HepG2 (cell line): ENCODE data around the gene RAD52. TPM values are rescaled to one million over a fixed set of nuclear protein-coding genes. Genes with fewer than 3 reads are reported as not detected.

ENCODE experiments used
- ATAC-seq: fragments of 200-7000 bp; cut with Tn5 transposase; 3 replicates; pipeline ENCODE4 v1.9.1; 2020; ENCODE audit warnings: mild to moderate bottlenecking, moderate library complexity
- BruUV-seq: library from RNA; stranded (reverse); fragments of 400-500 nt; replicated peaks from 2 replicates; lab custom pipeline; 2021; lab: Mats Ljungman, UMichigan
- CTCF ChIA-PET: fragments of 300-600 bp; formaldehyde crosslinking; extraction: SDS; loops from one replicate; lab custom pipeline; 2021; ENCODE audit warnings: low total read pairs, inconsistent platforms, low intra/inter-chr PET ratio; lab: Yijun Ruan, JAX
- POLR2A ChIA-PET: fragments of 350-600 bp; sonication (Branson Sonifier 250); formaldehyde crosslinking; loops from one replicate; lab custom pipeline; 2020; ENCODE audit warnings: antibody characterized with exemption, inconsistent platforms; lab: Yijun Ruan, JAX
- DNase-seq: peaks from one replicate; pipeline ENCODE4 v3.0.0-alpha.2; 2015; ENCODE audit warnings: low spot score
- FAIRE-seq: peaks from 3 replicates; lab custom pipeline; 2011; peaks lifted over from hg19 to GRCh38; lab: Jason Lieb, UNC
- H2AFZ ChIP-seq: one replicate; pipeline ENCODE4 v1.6.1; 2011; ENCODE audit warnings: low read length, inconsistent platforms
- H3K27ac ChIP-seq: fragments of 300-600 bp; 3 replicates; pipeline ENCODE4 v1.8.0; 2011; ENCODE audit warnings: mixed run types, mild to moderate bottlenecking, mixed read lengths, low read length, inconsistent platforms; ENCODE audit not compliant: insufficient read depth; ENCODE audit errors: extremely low read length
- H3K27me3 ChIP-seq, 2 experiments: fragments of 200-600 bp in 1 of 2; 2 replicates in 1 of 2; 3 replicates in 1 of 2; pipeline versions ENCODE4 v1.6.0 to v1.8.0; 2011; ENCODE audit warnings: low read length in 2 of 2, mild to moderate bottlenecking in 2 of 2, moderate library complexity in 2 of 2, inconsistent platforms in 1 of 2; ENCODE audit not compliant: insufficient read depth in 2 of 2, control insufficient read depth in 1 of 2
- H3K36me3 ChIP-seq, 2 experiments: fragments of 200-600 bp in 1 of 2; replicated peaks in 1 of 2; 2 replicates in 1 of 2; 3 replicates in 1 of 2; pipeline versions ENCODE4 v1.5.1 to v1.8.0; 2011; ENCODE audit warnings: low read length in 2 of 2, inconsistent platforms in 1 of 2; ENCODE audit not compliant: insufficient read depth in 2 of 2, control insufficient read depth in 1 of 2
- H3K4me1 ChIP-seq: 2 replicates; pipeline ENCODE4 v1.5.1; 2012; ENCODE audit warnings: low read length, inconsistent platforms; ENCODE audit not compliant: insufficient read depth
- H3K4me2 ChIP-seq: 2 replicates; pipeline ENCODE4 v1.6.0; 2011; ENCODE audit warnings: low read depth, low read length, inconsistent platforms
- H3K4me3 ChIP-seq, 3 experiments: fragments of 200-600 bp in 1 of 3; sonication (generic), shearing (Covaris generic) in 1 of 3; replicated peaks in 1 of 3; 2 replicates each; pipeline ENCODE4 v1.5.1; 2011 to 2016; ENCODE audit warnings: low read length in 3 of 3, inconsistent platforms in 2 of 3, low read depth in 2 of 3, mild to moderate bottlenecking in 2 of 3, control low read depth in 1 of 3, mixed read lengths in 1 of 3; ENCODE audit not compliant: insufficient read depth in 1 of 3
- H3K79me2 ChIP-seq: one replicate; pipeline ENCODE4 v1.6.1; 2011; ENCODE audit warnings: low read length, inconsistent platforms; ENCODE audit not compliant: insufficient read depth
- H3K9ac ChIP-seq: 2 replicates; pipeline ENCODE4 v1.6.0; 2011; ENCODE audit warnings: mild to moderate bottlenecking, low read depth, low read length, inconsistent platforms; ENCODE audit not compliant: insufficient read depth
- H3K9me3 ChIP-seq: 2 replicates; pipeline ENCODE4 v1.5.1; 2012; ENCODE audit warnings: mild to moderate bottlenecking, low read length
- H4K20me1 ChIP-seq: 2 replicates; pipeline ENCODE4 v1.6.0; 2011; ENCODE audit warnings: inconsistent platforms, mild to moderate bottlenecking, low read length, moderate library complexity; ENCODE audit not compliant: insufficient read depth
- ATF3 ChIP-seq: sonication (generic); formaldehyde crosslinking; IDR thresholded peaks from 2 replicates; pipeline ENCODE4 v1.4.0; 2020; ENCODE audit warnings: missing genetic modification reagents
- GATA4 ChIP-seq: sonication (generic); IDR thresholded peaks from 2 replicates; pipeline ENCODE4 v1.6.1; 2016; ENCODE audit warnings: antibody characterized with exemption, low read depth, borderline replicate concordance
- HIVEP1 ChIP-seq: sonication (generic); formaldehyde crosslinking; IDR thresholded peaks from 2 replicates; pipeline ENCODE4 v1.4.0; 2020; ENCODE audit warnings: mild to moderate bottlenecking, missing genetic modification reagents
- IKZF4 ChIP-seq: sonication (generic); formaldehyde crosslinking; IDR thresholded peaks from 2 replicates; pipeline ENCODE4 v1.5.1; 2020; ENCODE audit warnings: borderline replicate concordance, mild to moderate bottlenecking, low read depth, missing genetic modification reagents; ENCODE audit errors: not compliant biosample characterization
- NFKBIZ ChIP-seq: IDR thresholded peaks from 2 replicates; pipeline ENCODE4 v1.6.1; 2018; ENCODE audit warnings: missing genetic modification reagents, missing compliant biosample characterization
- NRL ChIP-seq: sonication (generic); formaldehyde crosslinking; IDR thresholded peaks from 2 replicates; pipeline ENCODE4 v1.5.0; 2020; ENCODE audit warnings: missing genetic modification reagents, mild to moderate bottlenecking, moderate library complexity, borderline replicate concordance
- PHF5A ChIP-seq: IDR thresholded peaks from one replicate; pipeline ENCODE4 v1.6.1; 2018; ENCODE audit warnings: low read depth, missing genetic modification reagents; ENCODE audit not compliant: unreplicated experiment
- PLRG1 ChIP-seq: fragments of 450-650 bp; conservative IDR thresholded peaks from 2 replicates; pipeline ENCODE4 v1.6.1; 2016
- SCMH1 ChIP-seq: sonication (generic); formaldehyde crosslinking; IDR thresholded peaks from 2 replicates; pipeline ENCODE4 v1.9.0; 2021; ENCODE audit warnings: missing genetic modification reagents, mild to moderate bottlenecking, borderline replicate concordance
- SRSF4 ChIP-seq: fragments of 200-400 bp; formaldehyde crosslinking; IDR thresholded peaks from one replicate; pipeline ENCODE4 v1.6.1; 2018; ENCODE audit warnings: mild to moderate bottlenecking, low read depth, low read length, moderate library complexity; ENCODE audit not compliant: poor library complexity, severe bottlenecking
- SRY ChIP-seq: sonication (generic); formaldehyde crosslinking; IDR thresholded peaks from 2 replicates; pipeline ENCODE4 v1.8.0; 2022; ENCODE audit warnings: mild to moderate bottlenecking, missing genetic modification reagents
- ZNF30 ChIP-seq: sonication (generic); formaldehyde crosslinking; IDR thresholded peaks from 2 replicates; pipeline ENCODE4 v1.5.0; 2020; ENCODE audit warnings: mild to moderate bottlenecking, missing genetic modification reagents
- ZNF607 ChIP-seq: sonication (generic); formaldehyde crosslinking; IDR thresholded peaks from 2 replicates; pipeline ENCODE4 v1.5.1; 2020; ENCODE audit warnings: missing genetic modification reagents, mild to moderate bottlenecking, borderline replicate concordance
- ZNF678 ChIP-seq: sonication (generic); formaldehyde crosslinking; IDR thresholded peaks from 2 replicates; pipeline ENCODE4 v1.4.0; 2020; ENCODE audit warnings: mild to moderate bottlenecking, missing genetic modification reagents
- ZNF710 ChIP-seq: sonication (generic); formaldehyde crosslinking; IDR thresholded peaks from 2 replicates; pipeline ENCODE4 v1.5.0; 2020; ENCODE audit warnings: mild to moderate bottlenecking, missing genetic modification reagents, borderline replicate concordance
- ZNF773 ChIP-seq: sonication (generic); formaldehyde crosslinking; IDR thresholded peaks from 2 replicates; pipeline ENCODE4 v1.4.0; 2020; ENCODE audit warnings: missing genetic modification reagents, borderline replicate concordance
- ZNF776 ChIP-seq: sonication (generic); formaldehyde crosslinking; IDR thresholded peaks from 2 replicates; pipeline ENCODE4 v1.4.0; 2020; ENCODE audit warnings: mild to moderate bottlenecking, missing genetic modification reagents
- ZZZ3 ChIP-seq: sonication (generic); formaldehyde crosslinking; IDR thresholded peaks from 2 replicates; pipeline ENCODE4 v1.4.0; 2020; ENCODE audit warnings: missing genetic modification reagents, mild to moderate bottlenecking, borderline replicate concordance
- WGBS: methylation state at CpG from one replicate; pipeline ENCODE4 v1.1.6; 2017; ENCODE audit warnings: low lambda C conversion rate; 5-methylcytosine and 5-hydroxymethylcytosine counted together
- in situ Hi-C: cut with HindIII; loops from 2 replicates; pipeline ENCODE4 v1.10.0; 2017; ENCODE audit warnings: low pct_unique_long_range_greater_than_20kb; ENCODE audit not compliant: extremely low pct_ligation_motif_present
- intact Hi-C: fragments of 100-400 bp; cut with micrococcal nuclease; formaldehyde crosslinking; loops from one replicate; pipeline ENCODE4 v1.10.0; 2022; ENCODE audit not compliant: unreplicated experiment
- polyA plus RNA-seq, 8 experiments: library from polyadenylated mRNA; depleted of rRNA in 3 of 8; stranded (reverse) in 7 of 8; unstranded in 1 of 8; fragments of >200 nt; fragmentation: Illumina TruSeq in 4 of 8; extraction: Trizol in 4 of 8; gene quantifications; 2 replicates each; pipeline versions ENCODE4 v1.2.1 to v1.2.3, GENCODE V29; 2011 to 2016; ENCODE audit warnings: low read depth in 4 of 8, missing spikeins in 1 of 8, mixed read lengths in 1 of 8; ENCODE audit not compliant: insufficient read depth in 1 of 8
- total RNA-seq, 5 experiments: library from RNA; depleted of rRNA; stranded (reverse); fragments of >200 nt; fragmentation: Illumina TruSeq; extraction: Trizol; gene quantifications; 2 replicates each; pipeline ENCODE4 v1.2.3, GENCODE V29; 2016; ENCODE audit warnings: low read depth in 1 of 5

RAD52 gene
- total and polyA plus RNA-seq, 2 of the 13 experiments (the other 11 are each of a cell fraction or from before 2014, with no cell fraction given): 14.3 to 19.9 TPM

GRCh38 chr12:896031-896430 lies 53.5 kb downstream of the RAD52 start:
- no TSS peak for BruUV-seq
- Histone ChIP-seq H3K4me3 (no peak overlapping the region), H3K4me1 (no peaks in the 10 kb centered on the region), H2AFZ (no peak overlapping the region), H4K20me1 (no peaks in the 10 kb centered on the region), H3K9ac (no peak overlapping the region), H3K27me3 (no peaks in the 10 kb centered on the region), H3K9me3 (no peaks in the 10 kb centered on the region), H3K27ac (no peak overlapping the region), H3K79me2 (no peaks in the 10 kb centered on the region), H3K36me3 (peaks cover 16 to 70% of the 10 kb centered on the region in 2 experiments), H3K4me2 (no peak overlapping the region)
- intact Hi-C loops (no loop called here), in situ Hi-C loops (no loop called here)
- FAIRE-seq (no peak), DNase-seq (no peak), ATAC-seq (no peak)
- POLR2A ChIA-PET: no interaction called here
- TF ChIP-seq ZNF773 (CRISPR knock-in tag): no peak
- no peak for TF ChIP-seq SRSF4
- no peak for TF ChIP-seq NRL (CRISPR knock-in tag)
- no peak for TF ChIP-seq ZNF710 (CRISPR knock-in tag)
- no peak for TF ChIP-seq ZNF776 (CRISPR knock-in tag)
- TF ChIP-seq PLRG1: no peak
- WGBS: over 99% methylated on average over 3 of the region's 4 CpGs
- CTCF ChIA-PET: no interaction called here

- no peak for ATAC-seq
- intact Hi-C loops (no loop called here), in situ Hi-C loops (no loop called here)
- no peak for FAIRE-seq
- no peaks in the 10 kb centered on the region for H3K9me3 ChIP-seq
- no peaks in the 10 kb centered on the region for H3K4me1 ChIP-seq
- CTCF ChIA-PET: no interaction called here
- BruUV-seq: no TSS peak
- no peak for DNase-seq
- no peak overlapping the region for H2AFZ ChIP-seq
- H3K27me3 ChIP-seq: no peaks in the 10 kb centered on the region
- H3K36me3 ChIP-seq: peaks cover 11 to 62% of the 10 kb centered on the region in 2 experiments
- no peaks in the 10 kb centered on the region for H3K79me2 ChIP-seq
- POLR2A ChIA-PET: no interaction called here
- no peak overlapping the region for H3K27ac ChIP-seq
- no peak overlapping the region for H3K9ac ChIP-seq
- no peak overlapping the region for H3K4me2 ChIP-seq
- no peak overlapping the region for H3K4me3 ChIP-seq
- H4K20me1 ChIP-seq: no peaks in the 10 kb centered on the region
- no peak for TF ChIP-seq ATF3 (CRISPR knock-in tag)
- TF ChIP-seq NFKBIZ: no peak
- TF ChIP-seq ZZZ3 (CRISPR knock-in tag): no peak
- no peak for TF ChIP-seq HIVEP1 (CRISPR knock-in tag)
- TF ChIP-seq PHF5A: no peak
- no peak for TF ChIP-seq SRY (CRISPR knock-in tag)
- no peak for TF ChIP-seq GATA4
- no peak for TF ChIP-seq ZNF30 (CRISPR knock-in tag)
- TF ChIP-seq IKZF4 (CRISPR knock-in tag): no peak
- no peak for TF ChIP-seq ZNF607 (CRISPR knock-in tag)
- TF ChIP-seq SCMH1: no peak
- no peak for TF ChIP-seq ZNF678 (CRISPR knock-in tag)
These were observed 55.3 kb downstream of the RAD52 start for GRCh38 chr12:894226-894625.
